ENCODE data around the gene SLC24A3.

Gene SLC24A3

DNA sequence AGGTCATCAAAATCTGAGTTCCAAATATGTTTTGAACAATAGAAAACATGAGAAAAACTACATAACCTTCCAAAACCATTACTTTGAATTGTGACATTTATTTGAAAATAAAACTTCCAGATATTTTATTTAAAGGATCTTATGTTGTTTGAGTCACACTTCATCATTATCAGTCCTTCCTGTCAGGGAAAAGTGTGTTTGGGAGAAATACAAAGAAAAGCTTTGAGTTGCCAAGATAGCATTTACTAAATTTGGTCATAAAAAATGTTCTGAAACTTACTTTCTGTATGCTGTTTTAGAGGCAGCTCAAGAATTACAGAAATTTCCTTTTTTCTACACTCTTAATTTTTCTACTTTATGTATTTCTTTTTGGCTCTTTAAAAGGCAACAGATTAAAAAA is 337.5 kb downstream of the SLC24A3 start:
- Mint-ChIP-seq H3K4me3 (no peak overlapping the region), H3K27ac (no peak overlapping the region), H3K4me1 (no peaks in the 10 kb centered on the region), H3K9me3 (no peaks in the 10 kb centered on the region), H3K36me3 (no peaks in the 10 kb centered on the region), H3K27me3 (peaks cover 3% of the 10 kb centered on the region)
- DNase-seq (ENCODE audit: low spot score in 2 of 2) (no peak), ATAC-seq (ENCODE audit: low read depth) (no peak)

DNA sequence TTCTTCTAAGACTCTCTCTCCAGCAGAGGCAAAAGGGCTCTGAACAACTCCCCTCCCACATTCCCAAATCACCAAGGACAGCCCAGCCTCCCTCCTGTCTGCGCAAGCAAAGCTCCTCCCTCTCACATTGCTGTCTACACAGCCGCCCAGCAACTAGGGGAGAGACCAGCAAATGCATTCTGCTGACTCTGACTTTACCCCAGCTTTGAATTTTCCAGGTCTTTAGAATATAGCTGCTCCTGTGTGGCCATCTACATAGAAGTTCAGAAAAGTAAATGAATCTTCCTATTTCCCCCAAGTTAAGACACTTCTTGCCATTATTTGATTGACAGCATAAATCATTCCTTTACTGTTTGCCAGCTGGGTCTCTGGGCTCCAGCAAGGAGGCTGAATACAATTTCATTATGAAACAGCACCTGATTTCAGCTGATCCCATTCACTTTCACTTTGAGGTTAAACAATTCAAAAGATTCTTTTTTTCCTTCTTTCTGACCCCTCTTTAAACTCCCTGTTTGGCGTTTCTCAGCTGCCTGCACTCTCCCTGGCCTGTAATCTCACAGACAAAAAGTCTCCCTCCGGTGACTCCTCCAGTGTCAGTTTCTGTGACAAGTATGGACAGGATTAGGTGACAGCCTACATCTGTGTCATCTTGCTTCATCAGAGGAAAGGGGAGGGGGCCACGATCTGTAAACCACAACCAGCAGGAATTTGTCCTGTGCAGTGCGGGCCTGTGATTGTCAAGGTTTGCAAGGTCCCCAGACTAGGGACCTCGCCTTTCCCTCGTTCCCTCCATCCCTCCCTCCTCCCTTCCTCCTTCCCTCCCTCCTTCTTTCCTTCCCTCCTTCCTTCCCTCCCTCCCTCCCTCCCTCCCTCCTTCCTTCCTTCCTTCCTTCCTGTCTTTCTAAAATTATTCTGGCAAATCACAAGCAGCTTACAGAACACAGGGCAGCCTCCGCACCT is 340.1 kb downstream of the SLC24A3 start:
- Mint-ChIP-seq H3K4me1 (no peaks in the 10 kb centered on the region), H3K4me3 (no peak overlapping the region), H3K27ac (no peak overlapping the region), H3K27me3 (peaks cover 1% of the 10 kb centered on the region), H3K36me3 (no peaks in the 10 kb centered on the region), H3K9me3 (no peaks in the 10 kb centered on the region)
- no peak for ATAC-seq (ENCODE audit: low read depth)
- no peak for DNase-seq (ENCODE audit: low spot score in 2 of 2)

DNA sequence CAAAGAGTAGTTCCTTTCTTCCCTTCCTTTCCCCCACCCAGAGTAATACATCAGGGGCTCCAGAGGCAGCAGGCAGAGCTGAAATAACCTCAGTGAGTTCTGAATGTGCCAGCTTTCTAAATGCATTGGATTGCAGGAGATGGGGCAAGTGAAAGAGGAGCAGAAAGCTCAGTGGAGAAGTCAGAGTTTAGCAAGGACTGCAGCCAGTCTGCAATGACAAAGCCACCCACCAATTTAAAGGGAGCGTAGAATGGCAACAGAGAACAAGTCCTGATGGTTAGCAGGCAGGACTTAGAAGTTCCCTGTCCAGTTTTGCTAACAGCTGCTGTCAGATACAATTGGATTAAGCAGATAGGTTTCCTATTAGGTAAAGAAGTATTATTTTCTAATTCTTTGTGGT is 342.2 kb downstream of the SLC24A3 start:
- Mint-ChIP-seq H3K27me3 (peaks cover 1% of the 10 kb centered on the region), H3K9me3 (no peaks in the 10 kb centered on the region), H3K27ac (no peak overlapping the region), H3K4me3 (no peak overlapping the region), H3K36me3 (no peaks in the 10 kb centered on the region), H3K4me1 (no peaks in the 10 kb centered on the region)
- no peak for ATAC-seq (ENCODE audit: low read depth)
- no peak for DNase-seq (ENCODE audit: low spot score in 2 of 2)

DNA sequence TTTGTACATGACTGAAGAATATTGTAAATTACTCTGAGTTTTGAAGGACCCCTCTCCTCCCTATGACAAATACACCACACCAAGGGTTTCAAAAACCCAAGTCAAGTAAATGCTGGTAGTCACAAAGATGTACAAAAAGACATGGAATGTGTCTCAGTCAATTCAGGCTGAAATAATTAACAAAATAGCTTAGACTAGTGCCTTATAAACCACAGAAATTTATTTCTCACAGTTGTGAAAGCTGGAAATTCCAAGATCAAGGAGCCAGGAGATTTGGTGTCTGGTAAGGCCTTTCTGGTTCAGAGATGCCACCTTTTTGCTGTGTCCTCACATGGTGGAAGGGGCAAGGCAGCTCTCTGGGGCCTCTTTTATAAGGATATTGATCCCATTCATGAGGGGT is 343.3 kb downstream of the SLC24A3 start:
- Mint-ChIP-seq H3K4me1 (no peaks in the 10 kb centered on the region), H3K4me3 (no peak overlapping the region), H3K27ac (no peak overlapping the region), H3K27me3 (peaks cover 1% of the 10 kb centered on the region), H3K36me3 (no peaks in the 10 kb centered on the region), H3K9me3 (no peaks in the 10 kb centered on the region)
- ATAC-seq (ENCODE audit: low read depth) (no peak), DNase-seq (ENCODE audit: low spot score in 2 of 2) (no peak)

DNA sequence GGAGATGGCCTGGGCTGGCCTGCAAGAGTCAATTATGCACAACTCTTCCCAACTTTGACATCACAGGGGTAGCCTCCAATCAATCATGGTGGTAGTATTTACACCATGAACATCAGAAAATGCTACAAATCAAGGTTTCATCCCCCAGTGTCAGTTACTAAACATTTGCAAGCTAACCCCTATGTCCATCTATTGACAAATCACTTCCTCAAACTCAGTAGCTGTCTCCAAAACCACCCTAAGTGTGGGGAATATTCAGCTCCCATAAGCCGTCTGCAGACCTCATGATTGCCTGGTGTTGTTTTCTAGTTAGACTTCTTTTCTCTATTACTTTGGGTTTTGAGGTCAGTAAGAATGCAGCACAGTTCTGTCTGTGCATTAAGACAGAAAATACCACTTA is 344.8 kb downstream of the SLC24A3 start:
- DNase-seq (ENCODE audit: low spot score in 2 of 2): no peak
- H3K27me3 Mint-ChIP-seq: no peaks in the 10 kb centered on the region
- H3K9me3 Mint-ChIP-seq: no peaks in the 10 kb centered on the region
- ATAC-seq (ENCODE audit: low read depth): no peak
- H3K4me1 Mint-ChIP-seq: no peaks in the 10 kb centered on the region
- no peak overlapping the region for H3K27ac Mint-ChIP-seq
- H3K36me3 Mint-ChIP-seq: no peaks in the 10 kb centered on the region
- H3K4me3 Mint-ChIP-seq: no peak overlapping the region

DNA sequence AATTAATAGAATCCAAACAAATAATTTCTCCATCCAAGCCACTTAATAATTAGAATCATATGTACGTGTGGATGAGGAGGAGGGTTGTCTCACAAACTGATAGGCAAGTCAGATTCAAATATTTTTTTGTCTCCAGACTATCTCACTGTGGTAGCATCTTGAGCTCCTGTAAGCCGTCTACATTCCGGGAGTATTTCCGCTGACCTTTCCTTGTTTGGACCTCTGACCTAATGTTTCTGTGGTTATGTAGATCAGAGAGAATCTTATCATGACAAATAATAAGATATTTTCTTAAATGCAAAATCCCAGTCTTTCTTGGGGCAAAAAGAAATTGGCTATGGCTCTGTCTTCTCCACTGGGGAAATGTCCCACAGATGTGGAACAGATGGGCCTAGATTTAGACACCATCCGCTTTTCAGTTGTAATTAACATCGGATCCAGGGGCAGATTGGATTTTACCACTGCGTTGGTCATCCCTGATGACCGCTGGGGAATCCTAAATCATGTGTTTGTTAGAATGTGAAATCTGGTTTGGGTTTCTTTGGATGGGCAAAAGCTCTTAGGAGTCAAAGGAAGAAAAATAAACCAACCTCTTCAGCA is 348.5 kb downstream of the SLC24A3 start:
- H3K36me3 Mint-ChIP-seq: no peaks in the 10 kb centered on the region
- no peaks in the 10 kb centered on the region for H3K9me3 Mint-ChIP-seq
- H3K27ac Mint-ChIP-seq: no peak overlapping the region
- DNase-seq (ENCODE audit: low spot score in 2 of 2) (no peak), ATAC-seq (ENCODE audit: low read depth) (no peak)
- H3K27me3 Mint-ChIP-seq: peaks cover 3% of the 10 kb centered on the region
- H3K4me3 Mint-ChIP-seq: no peak overlapping the region
- no peaks in the 10 kb centered on the region for H3K4me1 Mint-ChIP-seq

DNA sequence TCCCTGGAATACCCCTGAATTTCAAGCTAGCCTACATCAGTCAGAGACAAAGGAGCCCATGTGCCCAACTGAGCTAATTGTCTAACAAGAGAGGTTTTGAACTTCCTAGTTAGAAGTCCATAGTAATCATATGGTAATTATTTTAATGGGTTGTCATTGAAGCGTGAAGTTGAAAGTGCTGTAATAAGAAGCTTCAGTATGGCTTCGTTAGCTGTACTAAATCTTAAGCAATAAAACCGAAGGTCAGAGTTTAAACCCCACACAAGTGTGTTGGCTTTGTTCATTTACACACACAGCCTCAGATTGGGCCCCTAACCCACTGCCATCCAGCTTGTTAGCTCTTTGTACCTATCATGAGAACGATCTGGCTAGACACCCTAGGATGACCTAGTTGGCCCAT is 350.0 kb downstream of the SLC24A3 start:
- H3K9me3 Mint-ChIP-seq: no peaks in the 10 kb centered on the region
- peaks cover 5% of the 10 kb centered on the region for H3K27me3 Mint-ChIP-seq
- no peak overlapping the region for H3K27ac Mint-ChIP-seq
- no peaks in the 10 kb centered on the region for H3K4me1 Mint-ChIP-seq
- H3K36me3 Mint-ChIP-seq: no peaks in the 10 kb centered on the region
- DNase-seq (ENCODE audit: low spot score in 2 of 2) (no peak), ATAC-seq (ENCODE audit: low read depth) (no peak)
- no peak overlapping the region for H3K4me3 Mint-ChIP-seq

DNA sequence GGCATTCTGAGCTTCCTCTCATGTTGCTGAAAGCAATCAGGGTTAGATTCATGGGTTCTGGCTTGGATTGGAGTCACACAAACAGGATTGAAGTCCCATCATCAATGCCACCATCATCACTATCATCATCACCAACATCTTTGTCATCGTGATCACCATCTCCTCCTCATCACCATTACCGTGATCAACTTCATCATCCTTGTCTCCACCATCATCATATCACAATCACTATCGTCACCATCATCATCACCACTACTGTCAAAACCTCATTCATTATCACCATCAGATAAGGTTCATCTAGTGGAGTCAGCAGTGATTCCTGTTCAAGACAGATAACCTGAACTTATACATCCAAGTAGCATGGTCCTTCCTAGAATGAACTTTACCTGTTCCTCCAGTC is 351.8 kb downstream of the SLC24A3 start:
- Mint-ChIP-seq H3K4me1 (no peaks in the 10 kb centered on the region), H3K27me3 (peaks cover 5% of the 10 kb centered on the region), H3K27ac (no peak overlapping the region), H3K9me3 (no peaks in the 10 kb centered on the region), H3K4me3 (no peak overlapping the region), H3K36me3 (no peaks in the 10 kb centered on the region)
- ATAC-seq (ENCODE audit: low read depth) (no peak), DNase-seq (ENCODE audit: low spot score in 2 of 2) (no peak)

DNA sequence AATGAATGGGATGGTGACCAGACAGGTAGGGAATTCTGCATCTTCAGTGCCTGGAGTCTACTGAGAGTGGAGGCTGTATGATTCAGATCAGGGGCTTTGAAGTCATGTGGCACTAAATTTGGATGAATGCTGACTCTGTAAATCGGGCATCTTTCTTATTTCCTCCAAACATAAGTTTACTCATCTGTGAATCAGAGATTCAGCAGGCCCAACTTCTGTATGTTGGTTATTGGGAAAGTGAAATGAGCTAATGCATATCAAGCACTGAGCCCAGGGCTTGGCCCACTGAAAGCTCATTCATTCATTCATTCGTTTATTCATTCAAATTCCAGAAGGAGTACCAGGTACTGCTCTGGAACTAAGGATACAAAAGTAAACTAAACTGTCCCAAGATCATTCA is 353.3 kb downstream of the SLC24A3 start:
- Mint-ChIP-seq H3K4me3 (no peak overlapping the region), H3K27ac (no peak overlapping the region), H3K36me3 (no peaks in the 10 kb centered on the region), H3K9me3 (peaks cover 6% of the 10 kb centered on the region), H3K4me1 (no peaks in the 10 kb centered on the region), H3K27me3 (peaks cover 5% of the 10 kb centered on the region)
- DNase-seq (ENCODE audit: low spot score in 2 of 2) (no peak), ATAC-seq (ENCODE audit: low read depth) (no peak)

DNA sequence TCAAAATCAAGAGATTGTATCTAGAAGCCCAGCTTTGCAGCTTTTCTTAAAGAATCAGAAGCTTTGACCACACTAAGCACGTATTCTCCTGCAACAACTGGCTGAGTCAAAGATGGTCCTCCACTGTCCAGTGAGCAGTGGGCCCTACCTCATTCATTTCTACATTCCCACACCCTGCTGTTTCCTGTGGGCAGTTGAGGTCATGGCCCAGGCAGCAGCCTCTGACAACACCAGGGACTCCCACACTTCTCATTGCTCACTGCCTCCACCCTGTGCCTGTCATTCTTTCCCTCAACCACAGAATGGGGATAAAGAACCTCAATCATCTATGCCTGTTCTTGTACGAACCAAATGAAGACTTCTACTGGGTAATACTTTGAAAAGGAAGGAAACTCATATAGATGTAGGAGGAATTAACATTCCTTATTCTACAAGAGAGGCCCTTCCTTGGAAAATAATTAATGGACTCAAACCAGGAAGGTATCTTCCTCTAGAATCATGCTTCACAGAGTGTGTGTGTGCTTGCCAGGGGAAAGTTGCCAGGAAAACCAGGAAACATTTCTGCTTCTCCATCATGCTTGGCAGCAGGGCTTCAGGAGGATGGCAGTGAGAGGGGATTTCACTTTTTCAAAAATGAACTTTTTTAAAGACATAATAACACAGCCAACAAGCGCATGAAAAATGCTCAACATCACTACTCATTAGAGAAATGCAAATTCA is 353.9 kb downstream of the SLC24A3 start:
- Mint-ChIP-seq H3K9me3 (peaks cover 6% of the 10 kb centered on the region), H3K27ac (no peak overlapping the region), H3K27me3 (peaks cover 5% of the 10 kb centered on the region), H3K4me1 (no peaks in the 10 kb centered on the region), H3K36me3 (no peaks in the 10 kb centered on the region), H3K4me3 (no peak overlapping the region)
- no peak for ATAC-seq (ENCODE audit: low read depth)
- no peak for DNase-seq (ENCODE audit: low spot score in 2 of 2)

DNA sequence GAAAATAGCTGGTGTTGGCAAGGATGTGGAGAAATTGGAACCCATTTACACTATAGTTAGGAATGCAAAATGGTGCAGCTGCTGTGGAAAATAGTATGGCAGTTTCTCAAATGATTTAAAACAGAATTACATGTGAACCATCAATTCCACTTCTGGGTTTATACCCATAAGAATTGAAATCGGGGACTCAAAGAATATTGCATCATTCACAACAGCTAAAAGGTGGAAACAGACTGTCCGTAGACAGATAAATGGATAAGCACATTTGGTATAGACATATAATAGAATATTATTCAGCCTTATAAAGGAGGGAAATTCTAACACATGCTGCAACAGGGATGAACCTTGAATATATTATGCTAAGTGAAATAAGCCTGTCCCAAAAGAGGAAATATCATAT is 355.7 kb downstream of the SLC24A3 start:
- no peaks in the 10 kb centered on the region for H3K36me3 Mint-ChIP-seq

DNA sequence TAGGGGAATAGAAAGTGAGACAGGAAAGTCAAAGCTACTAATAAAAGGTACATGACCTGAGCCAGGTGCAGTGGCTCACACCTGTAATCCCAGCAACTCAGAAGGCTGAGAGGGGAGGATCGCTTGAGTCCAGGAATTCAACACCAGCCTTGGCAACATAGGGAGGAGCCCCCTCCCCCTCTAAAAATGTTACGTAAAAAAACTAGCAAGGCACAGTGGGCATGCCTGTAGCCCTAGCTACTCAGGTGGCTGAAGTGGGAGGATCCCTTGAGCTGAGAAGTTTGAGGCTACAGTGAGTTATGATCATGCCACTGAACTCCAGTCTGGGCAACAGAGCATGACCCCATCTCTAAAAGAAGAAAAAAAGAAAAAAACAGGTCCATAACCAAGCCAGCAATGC is 359.6 kb downstream of the SLC24A3 start:
- Mint-ChIP-seq H3K9me3 (peaks cover 6% of the 10 kb centered on the region), H3K4me1 (no peaks in the 10 kb centered on the region), H3K27me3 (no peaks in the 10 kb centered on the region), H3K27ac (no peak overlapping the region), H3K36me3 (no peaks in the 10 kb centered on the region), H3K4me3 (no peak overlapping the region)
- no peak for ATAC-seq (ENCODE audit: low read depth)
- DNase-seq (ENCODE audit: low spot score in 2 of 2): no peak

More for the DNA sequence above, 355.7 kb downstream of the SLC24A3 start:
- H3K27ac Mint-ChIP-seq: no peak overlapping the region
- H3K4me3 Mint-ChIP-seq: no peak overlapping the region
- peaks cover 5% of the 10 kb centered on the region for H3K27me3 Mint-ChIP-seq
- DNase-seq (ENCODE audit: low spot score in 2 of 2): no peak
- peaks cover 6% of the 10 kb centered on the region for H3K9me3 Mint-ChIP-seq
- H3K4me1 Mint-ChIP-seq: no peaks in the 10 kb centered on the region
- no peak for ATAC-seq (ENCODE audit: low read depth)

DNA sequence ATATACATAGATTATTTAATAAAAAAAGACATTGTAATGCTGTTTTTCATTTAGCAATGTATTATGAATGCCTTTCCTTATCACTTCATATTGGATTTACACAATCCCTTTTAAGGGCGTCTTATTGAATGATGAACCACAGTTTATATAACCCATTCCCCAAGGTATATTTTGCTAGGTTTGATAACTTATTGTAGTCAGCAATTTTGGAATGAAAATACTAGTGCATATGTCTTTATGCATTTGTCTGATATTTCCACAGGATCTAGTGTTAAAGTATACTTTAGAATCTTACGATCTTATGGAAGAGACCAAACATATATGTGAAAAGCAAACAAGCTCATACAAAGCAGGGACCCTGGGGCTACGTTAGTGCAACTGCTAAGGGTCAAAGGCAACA is 365.2 kb downstream of the SLC24A3 start:
- Mint-ChIP-seq H3K4me1 (no peaks in the 10 kb centered on the region), H3K36me3 (no peaks in the 10 kb centered on the region), H3K4me3 (no peak overlapping the region), H3K27me3 (peaks cover 8% of the 10 kb centered on the region), H3K27ac (no peak overlapping the region), H3K9me3 (no peaks in the 10 kb centered on the region)
- DNase-seq (ENCODE audit: low spot score in 2 of 2) (no peak), ATAC-seq (ENCODE audit: low read depth) (no peak)

DNA sequence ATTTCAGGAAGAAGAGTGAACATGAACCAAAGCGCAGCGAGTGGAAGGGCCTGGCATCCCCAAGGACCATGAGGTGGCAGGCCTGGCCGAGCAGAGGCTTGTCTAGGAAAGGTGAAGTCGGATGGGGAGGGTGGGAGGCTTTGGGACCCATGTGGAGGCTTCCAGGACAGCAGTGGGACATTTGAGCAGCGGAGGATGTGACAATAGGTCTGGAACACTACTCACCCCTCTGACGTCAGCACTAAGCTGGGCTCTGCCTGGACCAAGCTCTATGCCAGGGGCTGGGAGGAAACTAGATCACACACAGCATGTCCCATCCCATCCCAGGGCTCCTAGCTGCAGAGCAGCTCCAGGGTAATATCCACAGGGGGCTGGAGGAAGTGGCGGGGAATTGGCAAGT is 370.3 kb downstream of the SLC24A3 start:
- ATAC-seq (ENCODE audit: low read depth): no peak
- H3K4me1 Mint-ChIP-seq: no peaks in the 10 kb centered on the region
- H3K36me3 Mint-ChIP-seq: no peaks in the 10 kb centered on the region
- no peak for DNase-seq (ENCODE audit: low spot score in 2 of 2)
- H3K9me3 Mint-ChIP-seq: no peaks in the 10 kb centered on the region
- H3K27ac Mint-ChIP-seq: no peak overlapping the region
- peaks cover 13% of the 10 kb centered on the region for H3K27me3 Mint-ChIP-seq
- no peak overlapping the region for H3K4me3 Mint-ChIP-seq
